Activated CD4-positive, CD25-positive, alpha-beta regulatory T cell treated with anti-CD3 and anti-CD28 coated beads, Interleukin-2, amount 50 U/mL, for 16 hours (primary cell): ENCODE results near the gene METTL15.
A peak's percentile ranks its signal among the peaks of the same experiment; 100 is the strongest.
"Not testable (repeated sequence)": the region's sequence is repeated elsewhere in the genome, so short reads cannot be mapped to it uniquely, and the experiment has no call there.

ENCODE experiments used
- DNase-seq: peaks from one replicate; pipeline ENCODE4 v3.0.0-alpha.2; 2020; ENCODE audit warnings: low read depth, low spot score

Gene METTL15

GRCh38 chr11:28110108-28110820 lies 2.1 kb downstream of the METTL15 start:
- DNase-seq = peak; percentile 21

- no peak for DNase-seq
These were observed 2.6 kb downstream of the METTL15 start for GRCh38 chr11:28110821-28111200.

GRCh38 chr11:28114116-28114515 lies 5.9 kb downstream of the METTL15 start:
- DNase-seq = no peak

- DNase-seq = no peak
These were observed 6.5 kb downstream of the METTL15 start for GRCh38 chr11:28114731-28115130.

GRCh38 chr11:28117712-28118111 lies 9.5 kb downstream of the METTL15 start:
- no peak for DNase-seq

DNA sequence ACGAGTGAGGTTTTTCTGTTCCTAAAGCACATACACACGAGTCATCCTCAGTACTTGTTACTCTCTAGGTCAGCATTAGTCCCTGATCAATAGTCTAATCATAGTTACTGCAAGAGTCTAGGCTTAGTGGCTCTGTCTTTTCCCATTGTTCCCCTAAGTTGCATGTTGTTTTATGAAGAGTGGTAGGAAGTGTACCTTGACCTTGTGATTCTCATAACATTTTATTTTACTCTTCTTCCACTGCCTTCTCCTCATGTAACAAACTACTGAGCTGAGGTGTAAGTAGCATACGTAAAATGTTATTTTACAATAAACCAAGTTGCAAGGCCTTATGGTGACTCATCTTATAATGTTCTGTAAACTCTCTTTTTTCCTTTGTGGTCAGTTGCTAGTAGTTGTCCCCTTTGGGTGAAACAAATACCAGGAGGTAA lies 15.0 kb downstream of the METTL15 start:
- DNase-seq = no peak

- no peak for DNase-seq
These were observed 24.4 kb downstream of the METTL15 start for GRCh38 chr11:28132548-28132947.

GRCh38 chr11:28133146-28133545 lies 25.0 kb downstream of the METTL15 start:
- no peak for DNase-seq

GRCh38 chr11:28136157-28136556 lies 28.0 kb downstream of the METTL15 start:
- DNase-seq = not testable (repeated sequence)

DNA sequence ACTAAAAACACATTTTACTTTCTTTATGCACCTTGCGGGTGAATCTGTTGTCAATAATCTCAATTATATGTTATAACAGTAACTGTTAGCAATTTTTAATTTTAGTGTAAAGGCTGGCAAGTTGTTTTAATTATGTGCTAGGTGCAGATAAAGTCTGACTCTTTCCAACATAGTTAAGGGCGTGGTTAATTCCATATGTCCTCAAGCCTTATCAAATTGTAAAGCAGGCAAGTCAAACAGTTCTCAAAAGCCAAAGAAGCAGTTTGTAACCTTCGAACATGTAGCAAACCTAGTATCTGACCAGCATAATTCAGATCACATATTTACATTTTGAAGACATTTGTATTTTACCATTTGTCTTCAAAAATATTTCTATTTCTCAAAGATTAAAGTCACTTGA lies 29.2 kb downstream of the METTL15 start:
- DNase-seq = no peak

DNA sequence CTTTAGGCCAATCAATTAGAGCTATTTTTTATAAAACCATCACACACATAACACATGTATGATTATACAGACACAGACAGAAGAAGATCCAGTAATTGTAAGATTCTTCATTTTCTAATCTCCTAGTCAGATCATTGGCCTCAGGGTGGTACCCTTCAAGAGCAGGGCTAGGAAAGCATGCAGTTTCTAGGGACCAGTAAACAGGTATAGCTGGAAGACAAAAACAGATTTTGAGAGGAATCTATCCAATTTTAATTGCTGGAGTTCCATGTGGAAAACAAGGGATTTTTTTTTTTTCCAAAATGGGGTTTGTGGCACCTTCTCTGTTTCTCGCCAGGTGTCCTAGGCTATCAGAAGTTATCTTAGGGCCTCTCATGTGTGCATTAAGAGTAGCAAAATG lies 29.6 kb downstream of the METTL15 start:
- no peak for DNase-seq

GRCh38 chr11:28139841-28140415 lies 31.7 kb downstream of the METTL15 start:
- DNase-seq = no peak

DNA sequence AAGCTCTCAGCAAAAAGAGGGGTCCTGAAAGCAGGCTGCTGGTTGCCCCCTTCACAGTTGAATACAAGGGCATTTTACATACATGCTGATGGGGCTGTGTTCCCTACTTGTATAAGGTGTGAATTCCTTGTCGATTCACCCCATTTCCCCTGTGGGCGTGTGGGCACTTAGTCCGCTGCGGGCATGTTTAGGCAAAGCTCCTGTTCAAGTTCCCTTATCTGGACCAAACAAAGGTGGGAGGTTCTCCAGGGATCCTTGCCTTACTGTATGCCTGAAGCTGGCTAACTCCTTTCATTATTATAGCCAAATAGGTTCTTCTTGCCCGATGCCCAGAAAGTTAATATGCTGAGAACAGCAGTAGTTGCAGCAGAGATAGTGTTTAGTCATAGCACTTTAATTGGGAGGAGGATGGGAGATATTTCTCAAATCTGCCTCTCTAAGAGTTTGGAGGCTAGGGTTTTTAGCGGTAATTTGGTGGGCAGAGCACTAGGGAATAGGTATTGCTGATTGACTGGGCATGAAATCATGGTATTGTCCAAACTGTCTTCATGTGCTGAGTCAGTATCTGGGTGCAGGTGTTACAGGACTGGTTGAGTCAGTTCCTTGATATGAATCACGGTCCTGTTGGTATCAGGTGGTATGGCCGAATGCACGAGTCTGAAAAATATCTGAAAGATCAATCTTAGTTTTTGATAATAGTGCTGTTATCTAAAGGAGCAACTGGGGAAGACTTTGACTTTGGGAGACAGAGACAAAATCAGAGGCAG lies 32.7 kb downstream of the METTL15 start:
- DNase-seq = no peak

DNA sequence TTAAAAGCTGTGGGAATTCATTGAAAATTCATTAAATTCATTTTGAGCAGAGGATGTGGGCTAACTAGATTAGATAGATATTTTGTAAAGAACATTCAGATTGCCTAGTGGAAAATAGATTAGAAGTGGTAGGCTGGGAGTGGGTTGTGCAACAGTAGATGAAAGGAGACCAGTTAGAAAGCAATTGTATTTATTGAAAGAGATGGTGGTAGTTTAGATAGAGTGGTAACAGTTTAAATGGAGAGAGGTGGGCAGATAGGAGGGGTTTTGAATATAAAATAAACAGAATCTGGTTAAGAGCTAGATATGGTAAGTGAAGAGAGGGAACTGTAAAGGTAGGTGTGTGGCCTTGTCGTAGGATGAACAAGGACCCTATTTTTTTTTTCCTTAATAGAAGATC lies 34.5 kb downstream of the METTL15 start:
- DNase-seq = no peak

GRCh38 chr11:28144808-28145207 lies 36.6 kb downstream of the METTL15 start:
- no peak for DNase-seq

DNA sequence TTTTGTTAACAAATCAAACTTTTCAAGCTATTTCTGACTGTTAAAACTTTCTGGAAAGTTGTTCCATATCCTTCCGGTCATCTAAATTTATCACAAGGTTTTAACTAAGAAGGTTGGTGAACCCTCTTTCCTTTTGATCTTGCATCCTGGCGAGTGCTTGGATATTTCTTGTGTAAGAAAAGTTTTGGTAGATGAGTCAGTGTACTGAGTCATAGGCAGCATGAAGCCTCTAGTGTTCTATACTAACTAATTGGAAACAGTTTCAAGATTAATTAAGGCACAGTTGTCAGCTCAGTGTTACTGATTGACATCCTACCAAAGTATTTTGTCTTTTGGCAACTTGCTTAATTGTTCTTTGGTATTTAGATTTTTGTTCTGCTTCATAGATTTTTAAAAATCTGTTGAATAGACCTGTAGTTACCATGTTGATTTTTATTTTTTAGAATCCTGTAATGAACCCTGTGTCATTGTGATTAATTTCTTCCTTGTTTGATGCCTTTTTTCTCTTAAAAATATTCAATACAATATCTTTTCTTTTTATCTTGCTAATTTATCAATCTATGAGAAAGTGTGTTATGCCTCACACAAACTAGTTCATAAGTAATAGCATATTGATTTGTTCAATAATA lies 38.0 kb downstream of the METTL15 start:
- no peak for DNase-seq

GRCh38 chr11:28152743-28153142 lies 44.6 kb downstream of the METTL15 start:
- DNase-seq = no peak

DNA sequence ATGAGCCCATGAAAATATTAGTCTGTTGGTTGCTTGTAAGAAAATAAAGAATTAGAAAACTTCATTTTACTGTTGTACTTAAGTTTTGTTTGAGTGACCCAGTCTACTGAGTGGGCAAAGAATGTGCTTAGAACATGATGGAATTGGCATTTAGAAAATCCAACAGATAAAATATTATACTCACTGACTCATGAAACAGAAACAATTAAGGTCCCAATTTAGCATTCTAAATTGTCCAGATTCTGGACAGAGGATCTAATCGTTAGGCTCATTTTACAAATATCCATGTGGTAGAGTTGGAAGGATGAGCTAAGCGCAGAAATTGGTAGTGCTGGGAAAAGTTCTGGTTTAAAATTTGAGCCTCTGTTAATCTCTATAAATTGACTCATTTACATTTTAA lies 45.4 kb downstream of the METTL15 start:
- DNase-seq = no peak

DNA sequence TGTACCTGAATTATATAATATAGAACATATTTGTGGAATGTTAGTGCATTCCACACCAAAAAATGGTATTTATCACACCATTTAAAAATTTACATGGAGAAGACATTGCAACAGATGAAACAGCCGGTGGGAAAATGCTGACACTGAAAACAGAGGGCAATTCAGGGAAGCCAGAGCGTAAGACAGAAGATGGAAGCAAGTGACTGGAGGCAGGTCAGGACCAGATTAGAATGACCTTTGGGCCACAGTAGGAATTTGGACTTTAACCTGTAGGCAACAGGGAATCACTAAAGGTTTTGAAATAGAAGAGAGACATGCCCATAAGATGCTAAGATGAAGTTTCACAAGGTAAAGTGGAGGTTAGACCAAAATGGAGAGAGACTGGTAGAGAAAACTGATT lies 60.5 kb downstream of the METTL15 start:
- DNase-seq = no peak

GRCh38 chr11:28169816-28170215 lies 61.6 kb downstream of the METTL15 start:
- DNase-seq = no peak

DNA sequence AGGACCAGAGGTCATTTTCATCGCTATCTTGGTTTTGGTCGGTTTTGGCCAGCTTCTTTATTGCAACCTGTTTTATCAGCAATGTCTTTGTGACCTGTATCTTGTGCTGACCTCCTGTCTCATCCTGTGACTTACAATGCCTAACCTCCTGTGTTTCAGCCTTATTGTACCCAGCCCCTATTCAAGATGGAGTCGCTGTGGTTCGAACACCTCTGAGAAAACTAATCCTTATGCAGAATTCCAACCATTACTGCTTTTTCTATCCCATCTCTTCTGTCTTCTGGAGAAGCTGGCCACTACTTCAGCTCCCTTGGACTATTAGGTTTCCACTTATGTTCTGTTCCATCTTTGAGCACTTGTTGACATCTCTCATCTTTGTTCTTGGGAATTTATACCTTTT lies 62.6 kb downstream of the METTL15 start:
- no peak for DNase-seq

DNA sequence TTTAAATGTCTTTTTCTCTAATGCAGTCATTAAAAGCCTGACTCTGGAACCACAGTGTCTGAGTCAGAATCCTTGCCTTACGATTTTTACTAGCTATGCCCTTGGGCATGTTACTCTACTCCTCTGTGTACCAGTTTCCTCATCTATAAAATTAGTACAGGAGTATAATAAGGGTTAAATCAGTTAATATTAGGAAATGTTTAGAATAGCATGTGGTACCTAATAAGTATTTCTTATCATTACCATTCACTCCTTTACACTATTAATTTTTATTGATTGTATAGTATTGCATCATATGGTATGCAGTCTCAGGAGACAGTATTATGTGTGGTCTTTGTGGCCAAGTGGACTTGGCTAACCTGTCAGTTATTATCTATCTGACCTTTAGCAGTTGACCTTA lies 68.2 kb downstream of the METTL15 start:
- no peak for DNase-seq
